HL-60 (cell line): Measurements from ENCODE around the gene TJP2.

ENCODE experiments used
- GABPA ChIP-seq: IDR thresholded peaks from 2 replicates; pipeline ENCODE4 v1.6.1; 2012; ENCODE audit warnings: low read depth
- POLR2AphosphoS5 ChIP-seq: IDR thresholded peaks from 2 replicates; pipeline ENCODE4 v1.6.1; 2012; ENCODE audit warnings: low read depth
- SPI1 ChIP-seq: IDR thresholded peaks from 2 replicates; pipeline ENCODE4 v1.6.1; 2012; ENCODE audit warnings: low read depth, mild to moderate bottlenecking, borderline replicate concordance
- TF ChIP-seq, protein P1 (sequence below): IDR thresholded peaks from one replicate; pipeline ENCODE4 v1.5.1; 2011; ENCODE audit warnings: low read length, control low read depth, inconsistent platforms; ENCODE audit not compliant: insufficient read depth
- TF ChIP-seq, protein P2 (sequence below): IDR thresholded peaks from 2 replicates; pipeline ENCODE4 v1.6.1; 2012; ENCODE audit warnings: low read depth; ENCODE audit not compliant: insufficient replicate concordance

DNA sequence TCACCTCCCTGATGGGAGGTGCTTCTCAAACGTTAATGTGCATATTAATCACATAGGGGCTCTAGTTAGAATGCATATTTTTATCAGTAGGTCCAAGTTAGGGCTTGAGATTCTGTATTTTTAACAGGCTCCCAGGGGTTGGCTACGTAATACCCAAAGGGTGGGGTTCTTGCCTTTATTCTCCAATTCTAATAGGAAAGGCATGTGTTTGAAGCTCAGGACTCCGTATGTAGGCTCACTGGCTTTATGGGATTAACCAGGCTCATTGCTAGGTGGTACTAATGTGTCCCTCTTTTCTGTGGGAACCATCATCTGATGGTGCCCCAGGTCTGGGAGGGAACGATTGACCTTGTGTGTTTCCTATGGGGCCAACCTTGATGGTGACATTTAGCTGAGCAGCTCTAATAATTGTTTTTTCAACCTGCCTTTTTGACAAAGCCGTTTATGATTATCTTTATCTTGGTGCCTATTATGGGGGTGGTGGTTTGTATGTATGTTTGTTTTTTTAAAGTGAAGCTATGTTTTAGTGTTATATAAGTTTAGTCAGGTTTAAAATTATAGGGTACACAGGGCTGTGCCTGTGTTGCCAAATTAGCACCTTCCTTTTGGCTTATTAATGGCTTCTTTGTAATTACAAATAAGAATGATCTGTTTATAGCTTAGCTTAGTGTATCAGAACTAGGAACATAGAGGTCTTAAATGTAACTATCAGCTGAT is 20.8 kb downstream of the TJP2 start:
- TF ChIP-seq, protein P1, sequence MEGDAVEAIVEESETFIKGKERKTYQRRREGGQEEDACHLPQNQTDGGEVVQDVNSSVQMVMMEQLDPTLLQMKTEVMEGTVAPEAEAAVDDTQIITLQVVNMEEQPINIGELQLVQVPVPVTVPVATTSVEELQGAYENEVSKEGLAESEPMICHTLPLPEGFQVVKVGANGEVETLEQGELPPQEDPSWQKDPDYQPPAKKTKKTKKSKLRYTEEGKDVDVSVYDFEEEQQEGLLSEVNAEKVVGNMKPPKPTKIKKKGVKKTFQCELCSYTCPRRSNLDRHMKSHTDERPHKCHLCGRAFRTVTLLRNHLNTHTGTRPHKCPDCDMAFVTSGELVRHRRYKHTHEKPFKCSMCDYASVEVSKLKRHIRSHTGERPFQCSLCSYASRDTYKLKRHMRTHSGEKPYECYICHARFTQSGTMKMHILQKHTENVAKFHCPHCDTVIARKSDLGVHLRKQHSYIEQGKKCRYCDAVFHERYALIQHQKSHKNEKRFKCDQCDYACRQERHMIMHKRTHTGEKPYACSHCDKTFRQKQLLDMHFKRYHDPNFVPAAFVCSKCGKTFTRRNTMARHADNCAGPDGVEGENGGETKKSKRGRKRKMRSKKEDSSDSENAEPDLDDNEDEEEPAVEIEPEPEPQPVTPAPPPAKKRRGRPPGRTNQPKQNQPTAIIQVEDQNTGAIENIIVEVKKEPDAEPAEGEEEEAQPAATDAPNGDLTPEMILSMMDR, result no peak
- no peak for TF ChIP-seq POLR2AphosphoS5
- TF ChIP-seq, protein P2, sequence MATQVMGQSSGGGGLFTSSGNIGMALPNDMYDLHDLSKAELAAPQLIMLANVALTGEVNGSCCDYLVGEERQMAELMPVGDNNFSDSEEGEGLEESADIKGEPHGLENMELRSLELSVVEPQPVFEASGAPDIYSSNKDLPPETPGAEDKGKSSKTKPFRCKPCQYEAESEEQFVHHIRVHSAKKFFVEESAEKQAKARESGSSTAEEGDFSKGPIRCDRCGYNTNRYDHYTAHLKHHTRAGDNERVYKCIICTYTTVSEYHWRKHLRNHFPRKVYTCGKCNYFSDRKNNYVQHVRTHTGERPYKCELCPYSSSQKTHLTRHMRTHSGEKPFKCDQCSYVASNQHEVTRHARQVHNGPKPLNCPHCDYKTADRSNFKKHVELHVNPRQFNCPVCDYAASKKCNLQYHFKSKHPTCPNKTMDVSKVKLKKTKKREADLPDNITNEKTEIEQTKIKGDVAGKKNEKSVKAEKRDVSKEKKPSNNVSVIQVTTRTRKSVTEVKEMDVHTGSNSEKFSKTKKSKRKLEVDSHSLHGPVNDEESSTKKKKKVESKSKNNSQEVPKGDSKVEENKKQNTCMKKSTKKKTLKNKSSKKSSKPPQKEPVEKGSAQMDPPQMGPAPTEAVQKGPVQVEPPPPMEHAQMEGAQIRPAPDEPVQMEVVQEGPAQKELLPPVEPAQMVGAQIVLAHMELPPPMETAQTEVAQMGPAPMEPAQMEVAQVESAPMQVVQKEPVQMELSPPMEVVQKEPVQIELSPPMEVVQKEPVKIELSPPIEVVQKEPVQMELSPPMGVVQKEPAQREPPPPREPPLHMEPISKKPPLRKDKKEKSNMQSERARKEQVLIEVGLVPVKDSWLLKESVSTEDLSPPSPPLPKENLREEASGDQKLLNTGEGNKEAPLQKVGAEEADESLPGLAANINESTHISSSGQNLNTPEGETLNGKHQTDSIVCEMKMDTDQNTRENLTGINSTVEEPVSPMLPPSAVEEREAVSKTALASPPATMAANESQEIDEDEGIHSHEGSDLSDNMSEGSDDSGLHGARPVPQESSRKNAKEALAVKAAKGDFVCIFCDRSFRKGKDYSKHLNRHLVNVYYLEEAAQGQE, result no peak
- TF ChIP-seq SPI1, result no peak
- TF ChIP-seq GABPA, result no peak
